Mucosa of gallbladder (tissue), 1 donor: ENCODE results near the gene UNC5CL. TPM values are rescaled to one million over a fixed set of nuclear protein-coding genes. Genes with fewer than 3 reads are reported as not detected.
"Not testable (repeated sequence)": the region's sequence is repeated elsewhere in the genome, so short reads cannot be mapped to it uniquely, and the experiment has no call there.

Experiments used
- DNase-seq: peaks from one replicate; pipeline ENCODE4 v3.0.0-alpha.2; 2020; ENCODE audit warnings: low spot score
- total RNA-seq: library from RNA; stranded (reverse); gene quantifications from one replicate; pipeline ENCODE4 v1.2.1, GENCODE V29; 2021
- donor health status: DM: no; HTN: no; CAD: no.

UNC5CL gene
- total RNA-seq, 1 donor from 2014 or later: 26.4 TPM

GRCh38 chr6:41040101-41040939 is 1.3 kb upstream of the UNC5CL start:
- DNase-seq: peak; percentile 78

DNA sequence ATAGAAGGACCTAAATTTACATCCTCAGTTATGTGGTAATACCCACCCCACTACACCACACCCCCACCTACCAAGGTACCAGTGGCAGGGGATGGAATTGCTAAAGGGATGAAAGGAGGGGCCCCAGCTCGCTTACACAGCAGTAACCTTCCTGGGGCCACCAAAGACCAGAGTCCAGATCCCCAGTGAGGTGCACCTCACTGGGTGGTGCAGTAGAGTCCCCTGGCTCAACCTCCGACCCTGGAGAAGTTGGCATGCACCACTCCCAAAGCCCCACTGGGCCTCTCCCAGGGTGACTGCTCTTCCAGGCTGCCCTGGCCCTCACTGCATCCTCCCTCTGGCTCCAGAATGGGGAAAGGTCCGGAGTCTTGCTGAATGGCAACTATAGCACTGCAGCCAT is 816 bp downstream of the UNC5CL start:
- DNase-seq: no peak

DNA sequence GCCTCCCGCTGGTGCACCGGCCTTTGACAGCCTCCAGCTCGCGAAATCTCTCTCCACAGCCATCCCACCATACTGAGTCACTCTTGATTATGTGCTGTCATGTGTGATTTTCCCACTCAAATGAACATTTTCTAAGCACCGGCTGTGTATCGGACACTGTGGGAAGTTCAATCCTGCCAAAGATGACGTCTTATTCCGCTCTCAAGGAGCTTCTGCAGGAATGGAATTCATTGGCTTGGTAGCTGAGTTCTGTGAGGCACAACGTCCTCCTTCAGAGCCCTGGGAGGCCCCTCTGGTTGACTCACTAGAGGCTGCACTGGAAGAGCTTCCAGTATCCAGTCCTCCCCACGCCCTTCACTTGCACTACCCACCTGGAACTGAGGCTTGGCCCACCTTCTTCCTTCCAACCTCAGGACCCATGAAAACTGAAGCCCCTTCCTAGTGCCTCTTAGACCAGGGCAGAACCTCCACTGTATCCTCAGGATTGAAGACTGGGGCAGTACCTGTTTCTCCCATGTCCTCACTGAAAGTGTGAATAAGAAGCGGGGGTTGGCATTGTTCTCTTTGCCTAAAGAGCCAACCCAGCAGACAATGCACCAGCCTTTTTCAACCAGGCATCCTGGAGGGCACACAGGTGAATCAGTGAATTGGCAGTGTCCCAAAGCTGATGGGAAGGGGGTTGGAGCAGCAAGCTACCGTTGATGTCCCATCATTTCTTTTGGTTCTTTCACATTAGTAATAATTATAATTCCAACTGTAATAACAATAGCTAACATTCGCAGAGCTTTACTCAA is 1.7 kb downstream of the UNC5CL start:
- DNase-seq: no peak

GRCh38 chr6:41036601-41037000 is 2.4 kb downstream of the UNC5CL start:
- DNase-seq: no peak

- no peak for DNase-seq
Measured at GRCh38 chr6:41036186-41036585, 2.8 kb downstream of the UNC5CL start.

DNA sequence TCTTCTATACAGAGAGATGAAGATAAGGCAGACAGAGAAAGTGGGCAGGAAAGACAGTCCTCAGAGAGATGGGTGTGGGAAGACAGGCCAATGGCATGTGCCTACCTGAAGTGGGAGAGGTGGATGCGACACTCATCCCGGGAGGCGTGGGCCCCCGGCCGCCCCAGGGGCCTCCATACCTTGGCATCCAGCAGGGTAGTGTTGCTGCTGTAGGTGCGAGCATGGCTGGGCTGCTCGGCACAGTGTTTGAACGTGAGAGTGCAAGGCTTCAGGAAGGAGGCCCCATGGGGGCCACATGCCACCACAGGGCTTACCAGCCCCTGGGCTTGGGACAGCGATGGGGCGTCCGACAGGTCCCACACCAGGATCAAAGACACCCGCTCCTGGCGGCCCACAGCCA is 5.2 kb downstream of the UNC5CL start:
- no peak for DNase-seq

DNA sequence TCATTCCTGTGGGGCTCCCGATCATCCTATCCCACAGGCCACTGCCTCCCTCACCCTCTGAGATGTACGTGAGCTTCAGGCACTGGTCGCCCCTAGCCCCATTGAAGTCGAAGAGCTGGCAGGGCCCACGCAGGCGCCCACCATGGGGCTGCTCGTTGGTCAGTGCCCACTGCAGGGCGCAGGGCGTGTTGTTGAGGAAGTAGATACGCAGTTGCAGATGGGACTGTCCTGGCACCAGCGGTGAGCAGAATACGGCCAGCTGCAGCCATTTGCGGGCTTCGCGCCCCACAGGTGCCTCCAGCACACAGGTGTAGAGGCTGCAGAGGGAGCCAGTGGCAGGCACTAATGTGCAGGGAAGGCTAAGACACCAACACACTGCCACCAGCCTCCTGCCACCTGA is 6.2 kb downstream of the UNC5CL start:
- no peak for DNase-seq

DNA sequence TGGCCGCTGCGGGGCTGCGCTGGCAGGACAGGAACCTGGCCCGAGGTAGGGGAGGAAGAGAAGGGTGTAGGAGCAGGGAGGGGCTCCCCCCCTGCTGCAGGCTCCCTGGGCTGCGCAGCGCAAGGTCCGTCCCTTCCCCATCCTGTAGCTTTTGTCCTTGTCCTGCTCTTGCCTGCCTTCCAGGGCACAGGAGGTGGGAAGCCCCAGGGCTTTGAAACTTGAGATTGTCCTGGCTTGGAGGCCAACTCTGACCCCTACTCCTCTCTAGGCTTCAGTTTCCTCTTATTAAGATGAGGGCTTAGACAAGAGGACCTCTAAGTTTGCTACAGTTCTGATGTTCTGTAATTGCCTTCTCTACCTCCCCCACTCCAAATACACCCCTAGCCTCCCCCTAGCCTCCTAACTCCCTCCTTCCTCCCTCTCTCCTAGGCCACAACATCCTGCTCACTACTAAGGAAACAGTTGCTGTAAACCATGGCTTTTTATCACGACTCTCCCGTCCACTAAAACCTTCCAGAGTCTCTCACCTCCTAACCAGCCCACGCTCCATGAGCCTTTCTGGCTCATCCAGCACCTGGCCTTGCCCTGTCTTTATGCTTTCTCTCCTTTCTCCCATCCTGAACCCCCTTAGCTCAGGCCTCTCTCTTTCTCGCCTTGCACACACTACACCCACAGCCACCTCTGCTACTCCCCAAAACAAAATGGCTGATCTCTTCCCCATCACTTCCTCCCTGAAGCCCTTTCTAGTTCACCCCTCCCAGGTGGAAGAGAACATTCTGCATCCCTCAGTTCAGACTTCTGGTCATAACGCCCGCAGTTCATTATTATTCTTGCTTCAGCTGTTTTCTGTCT is 10.2 kb downstream of the UNC5CL start:
- no peak for DNase-seq

GRCh38 chr6:41027799-41028560 is 11.0 kb downstream of the UNC5CL start:
- DNase-seq: peak; percentile 84

DNA sequence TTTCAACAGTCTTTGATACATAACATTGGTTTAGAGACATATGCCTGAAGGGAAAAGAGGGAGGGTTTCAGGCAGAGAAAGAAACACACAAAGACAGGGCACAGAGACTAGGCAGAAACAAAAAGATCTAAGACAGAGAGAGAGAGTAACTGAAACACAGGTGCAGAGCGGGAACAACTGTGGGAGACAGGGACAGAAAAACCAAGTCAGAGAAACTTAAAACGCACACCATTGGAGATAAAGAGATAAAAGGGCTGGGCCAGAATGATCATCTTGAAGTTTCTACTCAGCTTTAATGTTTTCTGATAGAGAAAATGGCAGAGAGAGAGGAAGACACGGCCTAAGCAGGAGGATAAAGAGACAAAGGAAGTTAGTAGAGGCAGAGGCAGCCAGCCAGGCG is 11.8 kb downstream of the UNC5CL start:
- DNase-seq: no peak

DNA sequence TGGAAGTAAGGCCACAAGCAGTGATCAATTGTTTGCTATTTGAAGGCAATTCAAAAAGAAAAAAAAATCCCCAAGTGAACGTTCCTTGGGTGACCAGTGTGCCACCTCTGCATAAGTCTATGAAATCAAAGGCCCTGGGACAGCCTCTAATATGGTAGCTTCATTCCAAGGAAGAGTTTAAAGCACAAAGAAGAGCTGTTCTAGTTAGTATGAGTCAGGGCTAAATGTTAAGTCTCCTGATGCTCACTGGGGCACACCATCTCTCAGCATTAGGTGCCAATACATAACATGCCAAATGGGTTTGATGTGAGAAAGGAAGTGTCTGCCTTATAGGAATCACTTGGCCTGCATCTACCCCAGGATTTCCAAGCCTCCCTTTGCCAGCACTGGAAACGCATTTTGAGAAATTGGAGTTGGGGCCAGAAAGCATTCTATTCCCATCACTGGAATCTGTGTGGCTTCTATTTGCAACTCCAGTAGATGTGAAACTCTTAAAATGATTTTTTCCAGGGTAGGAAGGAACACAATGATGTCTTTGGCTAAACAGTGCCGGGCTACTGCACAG is 13.0 kb downstream of the UNC5CL start:
- DNase-seq: no peak

- no peak for DNase-seq
Measured at GRCh38 chr6:41023114-41023513, 15.9 kb downstream of the UNC5CL start.

- no peak for DNase-seq
Measured at GRCh38 chr6:41022294-41022693, 16.7 kb downstream of the UNC5CL start.

GRCh38 chr6:41021832-41022231 is 17.2 kb downstream of the UNC5CL start:
- no peak for DNase-seq

DNA sequence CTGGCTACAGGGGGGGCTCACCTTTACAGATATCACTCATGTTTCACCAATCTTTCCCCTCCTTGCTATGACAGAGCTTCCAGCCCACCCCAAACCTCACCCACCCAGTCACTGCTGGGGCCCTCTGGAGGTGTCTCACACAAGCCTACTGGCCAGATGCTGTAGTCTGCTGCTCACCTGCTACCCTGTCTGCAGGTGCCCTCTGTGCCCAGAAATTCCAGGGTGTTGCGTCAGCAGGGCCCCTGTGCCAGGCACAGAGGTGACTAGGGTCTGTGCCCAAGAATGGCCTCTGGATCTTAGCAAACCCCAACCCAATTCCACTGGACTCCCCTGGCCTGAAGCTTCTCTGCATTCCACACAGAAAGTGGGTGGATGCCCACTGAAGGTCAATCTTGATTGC is 21.4 kb downstream of the UNC5CL start:
- DNase-seq: no peak

DNA sequence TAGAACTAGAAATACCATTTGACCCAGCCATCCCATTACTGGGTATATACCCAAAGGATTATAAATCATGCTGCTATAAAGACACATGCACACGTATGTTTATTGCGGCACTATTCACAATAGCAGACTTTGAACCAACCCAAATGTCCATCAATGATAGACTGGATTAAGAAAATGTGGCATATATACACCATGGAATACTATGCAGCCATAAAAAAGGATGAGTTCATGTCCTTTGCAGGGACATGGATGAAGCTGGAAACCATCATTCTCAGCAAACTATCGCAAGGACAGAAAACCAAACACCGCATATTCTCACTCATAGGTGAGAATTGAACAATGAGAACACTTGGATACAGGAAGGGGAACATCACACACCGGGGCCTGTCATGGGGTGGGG is 23.2 kb downstream of the UNC5CL start:
- not testable (repeated sequence) for DNase-seq

DNA sequence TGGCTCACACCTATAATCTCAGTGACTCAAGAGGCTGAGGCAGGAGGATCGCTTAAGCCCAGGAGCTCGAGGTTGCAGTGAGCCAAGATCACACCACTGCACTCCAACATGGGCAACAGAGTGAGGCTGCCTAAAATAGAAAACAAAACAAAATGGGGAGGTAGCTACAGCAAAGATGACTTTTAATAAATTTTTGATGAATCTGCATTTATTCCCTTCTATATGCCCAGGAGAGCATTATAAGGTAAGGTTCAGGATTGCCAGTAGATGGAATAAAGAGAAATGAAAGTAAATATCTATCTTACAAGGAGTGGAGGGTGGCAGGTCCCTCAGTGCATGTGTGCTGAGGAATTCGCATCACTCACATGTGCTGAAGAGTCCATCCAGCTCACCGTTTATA is 24.2 kb downstream of the UNC5CL start:
- DNase-seq: no peak

DNA sequence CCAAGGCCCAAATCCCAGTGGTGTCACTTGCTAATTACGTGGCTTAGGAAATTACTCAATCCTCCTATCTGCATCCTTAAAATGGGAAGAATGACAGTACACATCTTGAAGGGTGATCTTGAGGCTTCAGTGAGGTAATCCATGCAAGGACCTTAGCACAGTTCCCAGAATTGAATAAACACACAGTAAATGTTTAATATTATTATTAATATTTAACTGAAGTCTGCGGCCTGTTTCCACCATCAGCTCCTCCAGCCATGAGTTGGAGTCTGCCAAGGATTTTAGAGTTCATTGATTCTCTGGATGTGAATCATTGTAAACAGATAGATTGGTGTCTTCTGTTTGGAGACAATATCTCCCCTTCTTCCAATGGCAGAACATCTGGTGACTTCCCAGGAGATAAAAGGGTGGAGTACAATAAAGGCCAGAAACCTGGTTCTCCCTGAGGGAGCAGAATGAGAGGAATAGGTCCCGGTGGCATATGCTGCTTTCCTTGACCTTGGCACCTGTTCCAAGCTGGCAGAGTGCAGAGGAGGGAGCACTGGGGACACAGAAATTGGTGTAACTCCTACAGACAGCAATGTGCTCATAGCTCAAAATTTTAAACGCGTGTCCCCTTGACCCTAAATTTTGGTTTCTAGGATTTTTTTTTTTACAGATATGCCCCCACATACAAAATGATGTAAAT is 25.4 kb downstream of the UNC5CL start:
- peak; percentile 47 for DNase-seq

GRCh38 chr6:41011673-41012072 is 27.3 kb downstream of the UNC5CL start:
- DNase-seq: no peak

GRCh38 chr6:41009669-41010068 is 29.4 kb downstream of the UNC5CL start:
- DNase-seq: no peak
